MCF 10A (cell line): ENCODE results near the gene DDX23. TPM values are rescaled to one million over a fixed set of nuclear protein-coding genes. Genes with fewer than 3 reads are reported as not detected.

ENCODE experiments used
- Bru-seq: library from RNA; stranded (reverse); fragments of 400-500 nt; gene quantifications from one replicate; lab custom pipeline; 2021; lab: Mats Ljungman, UMichigan
- BruChase-seq, 2 experiments: library from RNA; stranded (reverse); fragments of 400-500 nt; gene quantifications; one replicate each; lab custom pipeline; 2021; lab: Mats Ljungman, UMichigan
- BruUV-seq: library from RNA; stranded (reverse); fragments of 400-500 nt; replicated peaks from 2 replicates; lab custom pipeline; 2021; lab: Mats Ljungman, UMichigan
- CTCF ChIA-PET: fragments of 300-600 bp; sonication (Branson Sonifier 250); formaldehyde crosslinking; extraction: SDS; loops from one replicate; lab custom pipeline; 2021; ENCODE audit warnings: antibody characterized with exemption, inconsistent platforms; lab: Yijun Ruan, JAX
- POLR2A ChIA-PET: fragments of 300-600, 350-650 bp; sonication (Branson Sonifier 250); formaldehyde crosslinking; extraction: SDS; loops from one replicate; lab custom pipeline; 2020; ENCODE audit warnings: antibody characterized with exemption, inconsistent platforms; lab: Yijun Ruan, JAX
- DNase-seq: peaks from one replicate; pipeline ENCODE4 v3.0.0-alpha.2; 2018; ENCODE audit not compliant: unreplicated experiment
- H3K27ac Mint-ChIP-seq: one replicate; pipeline ENCODE4 v1.8.0; 2022; ENCODE audit warnings: mild to moderate bottlenecking, low read depth, mixed read lengths; ENCODE audit not compliant: unreplicated experiment
- H3K27me3 Mint-ChIP-seq: one replicate; pipeline ENCODE4 v1.8.0; 2022; ENCODE audit warnings: mixed read lengths; ENCODE audit not compliant: insufficient read depth, unreplicated experiment
- H3K36me3 Mint-ChIP-seq: one replicate; pipeline ENCODE4 v1.8.0; 2022; ENCODE audit warnings: mild to moderate bottlenecking, moderate library complexity, mixed read lengths; ENCODE audit not compliant: insufficient read depth, unreplicated experiment
- H3K4me1 Mint-ChIP-seq: one replicate; pipeline ENCODE4 v1.8.0; 2022; ENCODE audit warnings: mixed read lengths; ENCODE audit not compliant: insufficient read depth, unreplicated experiment
- H3K4me3 Mint-ChIP-seq: one replicate; pipeline ENCODE4 v1.8.0; 2022; ENCODE audit warnings: mild to moderate bottlenecking, moderate library complexity, mixed read lengths; ENCODE audit not compliant: unreplicated experiment
- H3K9me3 Mint-ChIP-seq: one replicate; pipeline ENCODE4 v1.8.0; 2022; ENCODE audit warnings: mixed read lengths; ENCODE audit not compliant: unreplicated experiment
- intact Hi-C: fragments of 100-400 bp; cut with micrococcal nuclease; formaldehyde crosslinking; loops from 2 replicates; pipeline ENCODE4 v1.14.1; 2022
- long read RNA-seq: library from polyadenylated mRNA; stranded (forward); transcript quantifications from one replicate; pipeline ENCODE4 v2.0.0, GENCODE V29; 2022
- total RNA-seq: library from RNA; stranded (reverse); gene quantifications from 2 replicates; pipeline ENCODE4 v1.2.3, GENCODE V29; 2022
- TF ChIP-seq, protein P1 (sequence below): fragments of 200-600 bp; IDR thresholded peaks from one replicate; pipeline ENCODE4 v1.8.0; 2022; ENCODE audit warnings: antibody characterized with exemption, mild to moderate bottlenecking; ENCODE audit not compliant: unreplicated experiment

The DDX23 gene
- 67.8 and 88.4 TPM in 2 replicates for total RNA-seq
- percentile 76 among the genes with signal in this experiment for Bru-seq, nascent RNA
- BruChase-seq, experiment 1, labeled RNA remaining after a 6-hour chase: percentile 88 among the genes with signal in this experiment
- percentile 76 among the genes with signal in this experiment for BruChase-seq, experiment 2, labeled RNA remaining after a 2-hour chase
- long read RNA-seq, transcript DDX23-201 (17 exons, 3,248 nt): major isoform, 38 of 68 reads
- long read RNA-seq, partial matches to known transcripts: 18 of 68 reads
- long read RNA-seq, other reads (novel, unspliced or antisense): 12 of 68 reads

DNA sequence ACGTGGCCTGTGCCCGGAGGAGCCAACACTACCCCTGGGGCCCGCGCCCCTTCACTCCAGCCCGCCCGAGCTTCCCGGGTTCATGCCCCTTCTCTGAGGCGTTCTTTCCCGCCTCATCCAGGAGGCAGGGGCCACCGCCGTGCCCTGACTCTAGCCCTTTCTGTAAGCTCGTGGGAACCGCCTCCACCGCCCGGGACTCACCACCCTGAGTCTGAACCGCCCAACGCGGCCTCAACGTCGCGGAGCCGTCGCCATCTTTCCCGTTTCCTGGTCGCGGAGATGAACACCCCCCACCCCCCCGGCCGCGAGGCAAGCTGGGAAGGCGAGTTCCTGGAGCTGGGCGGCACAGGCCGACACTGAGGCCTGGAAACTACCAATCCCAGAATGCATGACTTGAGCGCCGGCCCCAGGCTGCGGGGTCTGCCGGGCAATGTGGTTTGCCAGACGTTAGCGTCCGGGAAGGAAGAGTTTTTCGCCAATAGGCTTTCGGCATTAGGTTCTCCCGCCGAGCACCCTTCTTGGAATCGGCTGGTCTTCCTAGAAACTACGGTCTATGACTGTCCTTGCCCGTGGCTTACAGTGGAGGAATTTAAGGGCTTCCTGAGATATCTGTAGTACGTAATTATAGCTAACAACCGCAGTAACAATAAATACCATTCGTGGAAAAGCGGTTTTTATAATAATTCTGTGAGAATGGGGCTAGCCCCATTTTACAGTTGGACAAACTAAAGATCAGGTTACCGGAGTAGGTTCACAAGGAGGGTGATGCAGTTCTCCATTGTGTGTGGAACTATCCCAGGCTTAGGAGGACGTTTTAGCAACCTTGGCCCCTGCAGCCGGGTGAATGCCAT is at the start of gene DDX23:
Gene DDX23, minus strand, starts transcription at position 281 of the 851 bp plus-strand sequence. CDS start 6,381 bp downstream, outside the sequence.
- Mint-ChIP-seq H3K4me3 (peak within 1 kb of the TSS; percentile 97), H3K36me3 (peaks cover 30% of the 10 kb centered on the region), H3K27ac (peak within 1 kb of the TSS; percentile 93), H3K27me3 (no peaks in the 10 kb centered on the region), H3K9me3 (no peaks in the 10 kb centered on the region), H3K4me1 (peaks cover 21% of the 10 kb centered on the region)
- ChIA-PET POLR2A (interaction anchor here (0.6 to 4.8 kb wide), 30 partner anchors 9 to 336 kb away, joined by 3 to 45 read pairs (median 5); partner anchors contain the start of genes ARF3, CACNB3, RND1 and TUBA1B), CTCF (interaction anchor here (0.6 to 8.1 kb wide), 42 partner anchors 10 to 213 kb away, joined by 3 to 114 read pairs (median 6); partner anchors contain the start of genes RND1 and WNT1)
- TF ChIP-seq, protein P1, sequence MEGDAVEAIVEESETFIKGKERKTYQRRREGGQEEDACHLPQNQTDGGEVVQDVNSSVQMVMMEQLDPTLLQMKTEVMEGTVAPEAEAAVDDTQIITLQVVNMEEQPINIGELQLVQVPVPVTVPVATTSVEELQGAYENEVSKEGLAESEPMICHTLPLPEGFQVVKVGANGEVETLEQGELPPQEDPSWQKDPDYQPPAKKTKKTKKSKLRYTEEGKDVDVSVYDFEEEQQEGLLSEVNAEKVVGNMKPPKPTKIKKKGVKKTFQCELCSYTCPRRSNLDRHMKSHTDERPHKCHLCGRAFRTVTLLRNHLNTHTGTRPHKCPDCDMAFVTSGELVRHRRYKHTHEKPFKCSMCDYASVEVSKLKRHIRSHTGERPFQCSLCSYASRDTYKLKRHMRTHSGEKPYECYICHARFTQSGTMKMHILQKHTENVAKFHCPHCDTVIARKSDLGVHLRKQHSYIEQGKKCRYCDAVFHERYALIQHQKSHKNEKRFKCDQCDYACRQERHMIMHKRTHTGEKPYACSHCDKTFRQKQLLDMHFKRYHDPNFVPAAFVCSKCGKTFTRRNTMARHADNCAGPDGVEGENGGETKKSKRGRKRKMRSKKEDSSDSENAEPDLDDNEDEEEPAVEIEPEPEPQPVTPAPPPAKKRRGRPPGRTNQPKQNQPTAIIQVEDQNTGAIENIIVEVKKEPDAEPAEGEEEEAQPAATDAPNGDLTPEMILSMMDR: no peak
- intact Hi-C loops: loop anchor here (2.0 kb wide), 1 partner anchor 125 kb away; no protein-coding TSS in a partner anchor
- TSS peak; percentile 52 for BruUV-seq
- DNase-seq: peak; percentile 98

DNA sequence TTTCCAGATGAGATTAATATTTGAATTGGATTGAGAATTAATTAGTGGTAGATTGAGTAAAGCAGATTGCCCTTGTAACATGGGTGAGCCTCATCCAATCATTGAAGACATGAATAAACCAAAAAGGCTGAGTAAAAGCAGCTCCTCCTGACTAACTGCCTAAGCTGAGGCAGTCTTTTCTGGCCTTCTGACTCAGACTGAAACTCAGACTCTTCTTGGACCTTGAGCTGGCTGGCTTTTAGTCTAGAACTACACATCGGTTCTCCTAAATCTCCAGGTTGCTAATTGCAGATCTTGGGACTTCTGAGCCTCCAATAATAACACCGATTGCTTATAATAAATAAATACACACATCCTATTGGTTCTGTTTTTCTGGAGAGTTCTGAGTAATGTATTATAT is 49.3 kb upstream of the DDX23 start:
- no TSS peak for BruUV-seq
- ChIA-PET POLR2A (no interaction called here), CTCF (interaction anchor here (0.6 to 3.1 kb wide), 5 partner anchors 11 to 214 kb away, joined by 3 to 21 read pairs (median 6); partner anchors contain the start of gene DDX23)
- Mint-ChIP-seq H3K27me3 (peaks cover 10% of the 10 kb centered on the region), H3K27ac (no peak overlapping the region), H3K9me3 (no peaks in the 10 kb centered on the region), H3K4me3 (no peak overlapping the region), H3K4me1 (no peaks in the 10 kb centered on the region), H3K36me3 (no peaks in the 10 kb centered on the region)
- TF ChIP-seq, protein P1: no peak
- DNase-seq: no peak
- intact Hi-C loops: no loop called here

DNA sequence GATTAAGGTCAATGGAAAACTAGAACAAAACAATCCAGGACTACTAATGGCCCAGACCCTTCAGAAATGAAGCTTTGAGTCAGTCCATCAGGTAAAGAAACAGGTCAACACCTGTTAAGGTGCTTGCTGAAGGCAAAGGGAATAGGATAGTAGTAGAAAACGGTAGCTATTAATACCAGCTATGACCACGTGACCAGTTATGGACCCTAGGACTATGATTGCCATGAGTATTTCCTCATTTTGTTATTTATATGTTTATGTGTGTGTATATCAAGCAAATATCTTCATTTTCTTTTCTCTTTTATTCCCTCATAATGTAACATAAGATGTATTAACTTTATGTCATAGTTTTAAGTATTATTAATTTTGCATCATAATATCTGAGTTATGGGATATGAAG is 47.7 kb upstream of the DDX23 start:
- no peak for DNase-seq
- Mint-ChIP-seq H3K27me3 (peaks cover 10% of the 10 kb centered on the region), H3K27ac (no peak overlapping the region), H3K4me1 (no peaks in the 10 kb centered on the region), H3K36me3 (no peaks in the 10 kb centered on the region), H3K4me3 (no peak overlapping the region), H3K9me3 (no peaks in the 10 kb centered on the region)
- POLR2A ChIA-PET: no interaction called here
- BruUV-seq: no TSS peak
- CTCF ChIA-PET: interaction anchor here (0.8 to 3.1 kb wide), 4 partner anchors 9 to 88 kb away, joined by 4 to 21 read pairs (median 8); no protein-coding TSS in a partner anchor
- intact Hi-C loops: loop anchor here (10.0 kb wide), 1 partner anchor 95 kb away; the partner anchor contains the start of gene DDN
- TF ChIP-seq, protein P1: no peak
